ENCODE data around the gene STK39. TPM values are rescaled to one million over a fixed set of nuclear protein-coding genes. Genes with fewer than 3 reads are reported as not detected.

The STK39 gene
- total RNA-seq, 4 donors from 2014 or later: 6.4 to 9.0 (median 6.7) TPM

DNA sequence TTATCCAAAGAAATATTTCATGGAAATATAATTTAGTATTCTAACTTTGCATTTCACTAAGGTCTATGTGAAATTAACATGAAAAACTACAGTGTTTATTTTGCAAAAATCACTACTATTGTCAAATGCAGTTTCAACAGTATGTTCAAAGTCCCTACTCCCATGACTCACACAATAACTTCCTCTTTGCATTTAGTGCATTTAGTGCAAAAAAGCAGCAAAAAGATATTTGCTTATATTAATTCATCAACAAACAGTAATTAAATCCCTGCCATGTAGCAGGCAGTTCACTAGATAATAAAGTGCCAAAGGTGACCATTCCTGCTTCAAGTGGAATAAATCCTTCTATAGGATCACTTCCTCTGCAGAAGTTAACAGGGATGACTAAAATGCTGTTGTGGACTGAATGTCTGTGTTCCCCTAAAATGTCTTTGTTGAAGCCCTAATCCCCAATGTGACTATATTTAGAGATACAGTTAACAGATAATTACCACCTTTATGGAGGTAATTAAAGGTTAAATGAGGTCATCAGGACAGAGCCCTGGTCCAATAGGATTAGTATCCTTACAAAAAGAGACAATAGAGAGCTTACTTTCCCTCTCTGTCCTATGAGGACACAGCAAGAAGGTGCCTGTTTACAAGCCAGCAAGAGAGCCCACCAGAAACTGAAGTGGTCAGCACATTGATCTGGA lies 61.7 kb downstream of the STK39 start:
- Histone ChIP-seq H3K36me3 (no peaks in the 10 kb centered on the region), H3K9me3 (no peaks in the 10 kb centered on the region), H3K4me1 (peaks cover 10 to 11% of the 10 kb centered on the region in 2 donors), H3K27ac (no peak overlapping the region), H3K27me3 (no peaks in the 10 kb centered on the region), H3K4me3 (replicated peaks in 1 of 3) (no peak overlapping the region)
- TF ChIP-seq, protein P1, sequence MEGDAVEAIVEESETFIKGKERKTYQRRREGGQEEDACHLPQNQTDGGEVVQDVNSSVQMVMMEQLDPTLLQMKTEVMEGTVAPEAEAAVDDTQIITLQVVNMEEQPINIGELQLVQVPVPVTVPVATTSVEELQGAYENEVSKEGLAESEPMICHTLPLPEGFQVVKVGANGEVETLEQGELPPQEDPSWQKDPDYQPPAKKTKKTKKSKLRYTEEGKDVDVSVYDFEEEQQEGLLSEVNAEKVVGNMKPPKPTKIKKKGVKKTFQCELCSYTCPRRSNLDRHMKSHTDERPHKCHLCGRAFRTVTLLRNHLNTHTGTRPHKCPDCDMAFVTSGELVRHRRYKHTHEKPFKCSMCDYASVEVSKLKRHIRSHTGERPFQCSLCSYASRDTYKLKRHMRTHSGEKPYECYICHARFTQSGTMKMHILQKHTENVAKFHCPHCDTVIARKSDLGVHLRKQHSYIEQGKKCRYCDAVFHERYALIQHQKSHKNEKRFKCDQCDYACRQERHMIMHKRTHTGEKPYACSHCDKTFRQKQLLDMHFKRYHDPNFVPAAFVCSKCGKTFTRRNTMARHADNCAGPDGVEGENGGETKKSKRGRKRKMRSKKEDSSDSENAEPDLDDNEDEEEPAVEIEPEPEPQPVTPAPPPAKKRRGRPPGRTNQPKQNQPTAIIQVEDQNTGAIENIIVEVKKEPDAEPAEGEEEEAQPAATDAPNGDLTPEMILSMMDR (IDR thresholded peaks at IDR 0.05): no peak
- TF ChIP-seq POLR2A (IDR thresholded peaks at IDR 0.05): no peak
- no peak for DNase-seq
- intact Hi-C loops (cut with DNase I): no loop called here

DNA sequence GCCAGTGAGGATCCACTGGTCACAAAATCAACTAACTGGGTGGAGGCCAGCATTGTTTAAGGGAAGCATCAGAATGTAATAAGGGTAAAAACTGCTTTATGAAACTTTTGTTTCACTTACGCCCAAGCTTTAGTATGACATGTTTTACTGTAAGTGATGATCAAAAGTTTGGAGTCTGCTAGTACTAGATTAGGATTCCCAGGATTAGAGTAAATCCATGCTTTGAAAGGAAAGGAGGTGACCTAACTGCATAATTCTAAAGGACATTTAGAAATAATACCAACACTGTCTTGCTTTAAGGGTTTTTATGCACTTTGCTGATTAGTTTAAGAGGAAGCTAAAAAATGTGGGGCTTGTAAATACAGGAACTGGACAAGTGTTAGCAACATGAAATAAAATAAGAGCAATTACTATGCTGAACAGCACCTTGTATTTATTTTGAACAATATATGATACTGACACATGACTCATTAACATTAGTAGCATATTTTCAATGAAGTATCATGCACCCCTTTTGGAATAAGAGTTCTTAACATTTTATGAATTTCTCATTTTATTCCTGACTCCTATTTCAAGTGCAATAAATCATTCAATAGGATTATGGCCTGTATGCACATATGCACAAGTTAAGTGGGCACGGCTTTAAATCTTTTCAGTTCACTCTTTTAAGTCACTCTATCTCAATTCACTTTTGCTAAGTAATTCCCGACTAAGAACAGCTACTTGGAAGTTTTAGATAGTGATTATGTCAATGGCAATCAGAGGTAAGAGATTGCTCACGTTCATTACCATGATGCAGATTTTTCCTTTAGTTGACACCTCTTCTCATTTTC lies 62.5 kb downstream of the STK39 start:
- peaks cover 3 to 7% of the 10 kb centered on the region in 2 donors for H3K4me1 ChIP-seq
- WGBS, 2 donors: 91 to 93% methylated on average over 4 of the region's 4 CpGs
- no peak overlapping the region for H3K4me3 ChIP-seq (replicated peaks in 1 of 3)
- intact Hi-C loops (cut with DNase I): no loop called here
- no peaks in the 10 kb centered on the region for H3K36me3 ChIP-seq
- no peaks in the 10 kb centered on the region for H3K27me3 ChIP-seq
- TF ChIP-seq, protein P1 (IDR thresholded peaks at IDR 0.05): no peak
- TF ChIP-seq POLR2A (IDR thresholded peaks at IDR 0.05): no peak
- DNase-seq: no peak
- no peak overlapping the region for H3K27ac ChIP-seq
- H3K9me3 ChIP-seq: no peaks in the 10 kb centered on the region

DNA sequence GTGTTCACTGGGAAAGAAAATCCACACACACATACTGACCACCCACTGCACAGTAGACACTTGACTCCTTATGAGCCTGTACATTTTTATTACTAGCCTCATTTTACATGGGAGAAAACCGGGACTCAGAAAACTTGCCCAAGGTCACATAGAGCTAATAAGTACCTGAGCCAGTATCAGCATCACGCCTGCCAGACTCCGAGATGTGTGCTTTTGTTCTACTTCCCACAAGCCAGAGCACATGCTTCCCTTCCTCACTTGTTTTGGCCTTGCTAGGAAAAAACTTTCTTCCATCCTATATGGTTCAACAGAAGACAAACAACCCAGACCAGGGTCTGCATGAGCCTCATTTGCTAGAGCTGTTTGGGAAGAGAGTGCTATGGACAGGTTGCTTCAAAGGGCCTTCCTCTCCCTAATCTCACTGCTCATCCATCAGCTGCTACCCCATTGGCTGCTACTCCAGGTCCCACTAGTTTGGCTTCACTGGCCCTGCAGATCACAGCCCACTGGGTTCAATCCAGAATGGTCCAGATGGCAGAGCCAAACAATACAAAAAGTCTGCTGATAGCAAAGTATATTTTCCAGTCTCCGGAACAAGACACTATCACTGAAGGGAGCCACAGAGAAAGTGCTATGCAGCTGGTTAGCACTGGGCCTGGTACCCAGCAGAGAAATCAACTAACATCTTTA lies 63.9 kb downstream of the STK39 start:
- TF ChIP-seq, protein P1 (IDR thresholded peaks at IDR 0.05): no peak
- no peak for TF ChIP-seq POLR2A (IDR thresholded peaks at IDR 0.05)
- no peak overlapping the region for H3K4me3 ChIP-seq (replicated peaks in 1 of 3)
- H3K36me3 ChIP-seq: no peaks in the 10 kb centered on the region
- no peak for DNase-seq
- no peaks in the 10 kb centered on the region for H3K9me3 ChIP-seq
- WGBS, 2 donors: 91 to 96% methylated on average over 4 of the region's 4 CpGs
- peaks cover 0 to 7% of the 10 kb centered on the region in 2 donors for H3K4me1 ChIP-seq
- no peak overlapping the region for H3K27ac ChIP-seq
- intact Hi-C loops (cut with DNase I): no loop called here
- H3K27me3 ChIP-seq: no peaks in the 10 kb centered on the region

DNA sequence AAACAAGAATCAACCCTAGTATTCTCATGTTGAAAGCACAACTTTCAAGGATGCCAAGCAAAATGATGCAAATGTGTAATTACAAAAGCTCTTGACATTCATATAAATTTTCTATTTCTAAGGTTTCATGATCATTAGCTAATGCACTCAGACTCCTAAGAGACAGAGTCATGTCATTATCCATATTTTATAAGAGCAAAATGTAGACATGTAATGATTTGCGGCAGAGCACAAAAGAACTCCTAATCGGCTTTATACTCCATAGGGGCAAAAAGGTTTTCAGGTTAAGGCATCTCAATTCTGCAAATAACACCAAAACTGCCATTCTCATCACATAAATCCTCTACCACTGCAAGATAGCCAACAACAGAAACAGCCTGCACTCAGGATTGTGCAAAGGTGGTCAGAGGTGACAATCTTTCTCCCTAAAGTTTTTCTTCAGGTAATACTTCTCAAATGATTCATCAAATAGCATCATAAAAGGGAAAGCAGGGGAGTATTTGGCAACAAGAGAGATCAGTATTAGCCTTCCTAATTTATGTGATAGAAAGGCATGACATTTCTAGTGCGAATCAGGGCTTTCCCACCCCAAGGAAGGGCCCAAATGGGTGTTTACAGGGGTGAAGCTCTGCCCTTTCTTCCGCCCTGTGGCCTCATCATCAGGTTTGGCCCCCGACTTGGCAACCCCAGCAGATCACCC lies 64.7 kb downstream of the STK39 start:
- WGBS, 2 donors: 95% methylated on average over 5 of the region's 5 CpGs
- H3K4me1 ChIP-seq: peaks cover 0 to under 1% of the 10 kb centered on the region in 2 donors

More for the DNA sequence above, 64.7 kb downstream of the STK39 start:
- intact Hi-C loops (cut with DNase I): no loop called here
- no peak for TF ChIP-seq POLR2A (IDR thresholded peaks at IDR 0.05)
- TF ChIP-seq, protein P1 (IDR thresholded peaks at IDR 0.05): no peak
- H3K27ac ChIP-seq: no peak overlapping the region
- no peaks in the 10 kb centered on the region for H3K36me3 ChIP-seq
- no peaks in the 10 kb centered on the region for H3K27me3 ChIP-seq
- H3K9me3 ChIP-seq: no peaks in the 10 kb centered on the region
- H3K4me3 ChIP-seq (replicated peaks in 1 of 3): no peak overlapping the region
- DNase-seq: no peak
